GM19035 (cell line): ENCODE results near the gene CACNA2D3.

Source experiments
- ATAC-seq: cut with Tn5 transposase; IDR thresholded peaks from one replicate; pipeline ENCODE4 v1.9.1; 2021; ENCODE audit not compliant: unreplicated experiment

CACNA2D3 gene

GRCh38 chr3:54653456-54654195, 531.3 kb downstream of the CACNA2D3 start:
- ATAC-seq, result no peak

DNA sequence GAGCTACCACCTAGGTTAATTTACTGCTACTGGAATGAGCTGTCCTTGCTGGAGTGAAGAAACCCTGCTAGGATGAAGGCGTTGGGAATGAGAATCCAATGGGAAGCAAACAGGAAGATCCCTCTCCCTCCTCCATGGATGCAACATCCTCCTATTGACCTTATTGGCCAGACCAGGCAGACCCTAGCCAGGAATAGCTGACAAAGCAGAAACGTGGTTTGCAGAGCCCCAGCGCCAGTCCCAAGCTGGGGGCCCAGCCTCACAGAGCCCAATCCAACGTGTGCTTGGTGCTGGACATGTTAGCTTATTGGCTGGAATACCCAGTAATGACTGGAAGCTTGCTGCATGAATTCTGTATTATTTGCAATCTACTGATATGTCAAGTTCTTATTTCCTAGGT, 532.4 kb downstream of the CACNA2D3 start:
- no peak for ATAC-seq

GRCh38 chr3:54659347-54659746, 537.0 kb downstream of the CACNA2D3 start:
- ATAC-seq, result no peak

GRCh38 chr3:54660714-54661132, 538.4 kb downstream of the CACNA2D3 start:
- ATAC-seq, result no peak

DNA sequence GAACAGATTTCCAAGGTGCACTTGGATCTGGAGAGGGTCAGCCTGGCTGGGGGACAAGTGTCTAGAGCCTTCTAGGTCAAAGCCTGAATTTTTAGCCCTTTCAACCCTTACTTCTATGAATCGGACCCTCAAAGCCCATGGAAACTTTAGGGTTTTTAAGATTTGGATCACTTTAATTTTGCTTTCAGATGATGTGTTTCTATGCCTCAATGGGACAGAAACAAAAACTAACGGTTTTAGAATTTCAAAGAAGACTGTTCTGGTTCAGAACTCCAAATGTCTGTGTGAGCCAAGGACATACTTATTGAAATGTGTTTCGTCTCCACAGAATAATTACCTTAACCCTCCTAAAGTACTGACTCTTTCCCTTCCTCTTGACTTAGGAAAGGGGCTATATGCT, 538.8 kb downstream of the CACNA2D3 start:
- no peak for ATAC-seq

DNA sequence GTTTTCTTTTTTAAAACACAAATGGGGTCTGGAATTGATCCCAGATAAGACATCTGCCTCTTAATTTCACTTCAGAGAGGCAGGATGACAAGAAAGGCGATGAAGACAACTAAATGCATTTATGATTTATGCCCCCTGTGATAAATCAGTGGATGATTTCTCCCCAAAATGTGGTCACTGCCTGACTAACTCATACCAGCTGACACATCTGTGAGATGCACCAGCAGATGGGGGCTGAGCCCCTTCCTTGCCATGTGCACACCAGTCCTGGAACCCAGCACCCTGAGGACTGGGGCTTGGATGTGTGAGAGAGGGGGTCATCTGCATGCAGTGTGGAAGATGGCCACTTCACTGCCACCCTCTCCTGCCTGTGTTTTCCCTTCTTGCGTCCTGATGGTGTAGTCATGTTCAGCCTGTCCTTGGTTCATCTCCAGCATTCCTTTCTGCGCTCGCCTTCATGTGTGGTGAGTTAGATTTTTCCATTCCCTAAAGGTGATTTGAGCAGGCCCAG, 541.2 kb downstream of the CACNA2D3 start:
- no peak for ATAC-seq

DNA sequence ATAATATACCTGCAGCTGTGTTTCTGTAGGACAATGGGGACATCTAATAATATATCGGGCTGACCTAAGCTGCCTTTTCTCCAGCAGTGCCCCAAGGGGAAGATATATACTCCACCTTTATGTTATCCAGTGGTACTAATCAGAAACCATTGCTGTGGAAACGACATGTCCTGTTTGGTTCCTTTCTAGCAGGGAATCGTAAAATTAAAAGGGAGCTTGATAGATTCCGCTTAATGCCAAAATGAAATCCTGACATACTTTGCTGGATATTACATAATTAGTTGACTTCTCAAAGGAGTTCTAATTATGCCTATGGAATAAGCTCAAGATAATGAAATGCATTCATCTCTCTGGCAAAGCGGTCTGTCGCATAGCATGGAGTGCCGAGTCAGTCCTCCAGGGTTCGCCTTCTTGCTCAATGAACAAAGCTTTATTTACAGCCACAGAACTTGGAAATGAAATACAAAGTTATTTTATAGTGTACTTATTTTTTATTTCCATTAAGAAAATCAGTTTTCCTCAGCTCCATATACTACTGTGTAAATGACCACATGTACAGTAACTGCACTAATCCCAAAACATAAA, 542.8 kb downstream of the CACNA2D3 start:
- ATAC-seq, result no peak

DNA sequence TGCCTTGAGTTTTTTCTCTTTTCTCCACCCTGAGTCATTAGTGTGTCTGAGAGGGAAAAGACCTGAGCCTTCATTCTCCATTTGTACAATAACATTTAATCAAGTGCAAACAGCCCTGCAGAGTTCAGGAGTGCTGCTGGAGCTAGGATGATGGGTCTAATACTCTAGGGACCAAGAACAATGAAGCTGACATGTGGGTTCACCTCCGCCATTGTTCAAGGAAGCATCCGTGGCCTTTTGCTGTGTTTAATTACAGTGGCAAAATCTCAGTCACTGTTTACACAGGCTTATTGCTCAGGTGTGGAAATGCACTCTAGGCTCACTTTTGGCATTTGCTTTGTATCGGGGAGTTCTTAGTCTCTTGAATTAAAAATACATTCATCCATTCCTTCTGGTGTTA, 545.9 kb downstream of the CACNA2D3 start:
- ATAC-seq, result no peak

- ATAC-seq, result no peak
These were observed 548.0 kb downstream of the CACNA2D3 start for GRCh38 chr3:54670201-54671000.

GRCh38 chr3:54671511-54671910, 549.2 kb downstream of the CACNA2D3 start:
- ATAC-seq, result no peak

DNA sequence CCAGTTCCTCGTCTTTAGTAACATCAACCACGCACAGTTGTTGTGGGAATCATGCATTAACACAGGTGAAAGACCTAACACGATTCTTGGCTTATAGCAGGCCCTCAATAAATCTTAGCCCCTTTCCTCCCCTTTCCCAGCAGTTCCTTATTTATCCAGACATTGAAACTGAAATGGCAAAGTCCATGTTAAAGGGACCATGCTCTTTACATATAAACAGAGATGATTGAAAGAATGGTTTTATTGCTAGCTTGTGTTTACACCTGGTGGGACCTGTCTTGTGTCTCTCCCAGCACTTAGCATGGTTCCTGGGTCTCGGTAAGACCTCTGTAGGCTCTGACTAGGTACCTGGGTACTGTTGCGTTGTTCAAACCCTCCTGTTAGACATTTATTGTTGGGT, 553.7 kb downstream of the CACNA2D3 start:
- no peak for ATAC-seq

GRCh38 chr3:54681706-54682105, 559.4 kb downstream of the CACNA2D3 start:
- ATAC-seq, result no peak

- no peak for ATAC-seq
These were observed 562.9 kb downstream of the CACNA2D3 start for GRCh38 chr3:54685213-54685612.

DNA sequence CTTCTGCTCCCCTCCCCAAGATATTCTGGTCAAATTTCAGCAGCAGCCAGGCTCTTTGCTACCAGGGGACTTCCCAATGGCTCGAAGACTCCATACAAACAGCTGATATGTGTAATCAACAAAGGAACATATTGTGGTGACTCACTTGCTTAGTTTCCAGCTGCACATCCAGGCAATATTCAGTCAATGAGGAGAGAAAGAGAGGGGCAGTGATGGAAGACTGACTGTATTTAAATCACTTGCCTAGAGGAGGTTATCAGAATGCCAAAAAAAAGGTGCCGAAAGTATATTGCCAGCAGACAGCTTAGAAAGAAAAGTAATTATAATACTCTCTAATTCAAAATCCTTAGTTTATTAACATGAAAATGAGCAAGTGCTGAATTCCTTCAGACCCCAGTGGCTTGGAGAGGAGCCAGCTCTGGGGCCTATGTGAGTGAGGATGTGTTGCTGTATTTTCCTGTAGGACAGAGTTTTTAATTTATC, 569.0 kb downstream of the CACNA2D3 start:
- ATAC-seq, result no peak

- no peak for ATAC-seq
These were observed 574.0 kb downstream of the CACNA2D3 start for GRCh38 chr3:54696313-54696712.

DNA sequence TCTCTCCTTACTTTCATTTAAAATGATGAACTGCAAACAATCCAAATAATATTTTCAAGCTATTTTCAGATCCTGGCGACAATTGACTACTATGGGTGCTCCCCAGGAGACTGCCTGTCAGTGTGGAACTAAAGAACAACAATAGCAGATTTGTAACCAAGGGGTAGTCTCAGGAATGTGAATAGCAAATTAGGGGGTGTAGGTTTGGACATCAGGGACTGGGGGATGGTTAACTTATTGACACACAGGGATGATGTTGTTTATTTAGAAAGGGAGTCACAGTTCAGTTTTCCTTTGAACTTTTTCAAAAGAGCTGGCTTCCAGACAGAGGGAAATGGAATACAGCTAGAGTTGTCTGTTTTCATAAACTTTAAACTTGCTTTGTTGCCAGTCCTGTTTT, 575.7 kb downstream of the CACNA2D3 start:
- no peak for ATAC-seq

DNA sequence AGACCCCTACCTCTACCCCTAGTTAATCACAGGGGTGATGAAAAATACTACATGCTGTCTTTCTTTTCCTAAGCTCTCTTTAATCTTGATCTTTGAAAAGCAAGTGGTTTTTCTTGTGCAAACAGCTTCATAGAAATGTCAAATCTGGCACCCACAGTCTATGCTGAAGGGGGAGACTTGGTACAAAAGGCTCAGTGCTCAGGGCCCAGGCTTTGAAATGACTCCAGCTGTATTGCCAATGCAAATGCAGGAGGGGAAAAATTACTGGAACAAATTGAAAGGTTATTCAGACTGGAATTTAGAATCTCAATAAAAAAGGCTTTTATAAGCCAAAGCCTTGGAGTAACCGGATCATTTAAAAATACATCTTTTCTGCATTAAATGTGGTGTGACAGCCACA, 581.6 kb downstream of the CACNA2D3 start:
- no peak for ATAC-seq

- no peak for ATAC-seq
These were observed 583.4 kb downstream of the CACNA2D3 start for GRCh38 chr3:54705730-54706129.

- ATAC-seq, result no peak
These were observed 584.4 kb downstream of the CACNA2D3 start for GRCh38 chr3:54706738-54707137.

DNA sequence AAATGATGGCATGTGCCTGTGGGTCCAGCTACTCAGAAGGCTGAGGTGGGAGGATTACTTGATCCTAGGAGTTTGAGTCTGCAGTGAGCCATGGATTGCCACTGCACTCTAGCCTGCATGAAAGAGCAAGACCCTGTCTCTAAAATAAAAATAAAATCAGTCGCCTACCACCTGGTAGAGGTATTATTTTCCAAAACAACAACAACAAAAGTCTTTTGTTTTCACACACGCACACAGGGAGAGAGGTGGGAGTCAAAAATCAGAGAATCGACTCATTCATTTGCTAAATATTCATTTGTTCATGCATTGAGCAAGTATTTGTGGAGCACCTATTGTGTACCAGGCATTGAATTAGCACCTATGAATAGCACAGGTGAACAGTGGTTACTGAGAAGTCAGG, 587.4 kb downstream of the CACNA2D3 start:
- ATAC-seq, result no peak

- no peak for ATAC-seq
These were observed 588.6 kb downstream of the CACNA2D3 start for GRCh38 chr3:54710954-54711353.

DNA sequence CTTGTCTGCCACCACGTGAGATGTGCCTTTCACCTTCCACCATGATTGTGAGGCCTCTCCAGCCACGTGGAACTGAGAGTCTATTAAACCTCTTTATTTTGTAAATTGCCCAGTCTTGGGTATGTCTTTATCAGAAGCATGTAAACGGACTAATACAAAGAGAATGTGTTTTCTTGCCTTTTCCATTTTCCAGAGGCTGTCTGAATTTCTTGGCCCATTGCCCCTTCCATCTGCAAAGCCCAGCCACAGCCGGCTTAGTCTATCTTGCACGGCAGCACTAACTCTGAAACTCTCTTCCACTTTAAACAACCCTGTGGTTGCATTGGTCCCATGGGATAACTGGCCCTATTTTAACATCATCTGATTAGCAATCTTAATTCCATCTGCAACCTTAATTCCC, 590.2 kb downstream of the CACNA2D3 start:
- ATAC-seq, result no peak
